Measurements from ENCODE around the gene GALK1.

GALK1 gene

DNA sequence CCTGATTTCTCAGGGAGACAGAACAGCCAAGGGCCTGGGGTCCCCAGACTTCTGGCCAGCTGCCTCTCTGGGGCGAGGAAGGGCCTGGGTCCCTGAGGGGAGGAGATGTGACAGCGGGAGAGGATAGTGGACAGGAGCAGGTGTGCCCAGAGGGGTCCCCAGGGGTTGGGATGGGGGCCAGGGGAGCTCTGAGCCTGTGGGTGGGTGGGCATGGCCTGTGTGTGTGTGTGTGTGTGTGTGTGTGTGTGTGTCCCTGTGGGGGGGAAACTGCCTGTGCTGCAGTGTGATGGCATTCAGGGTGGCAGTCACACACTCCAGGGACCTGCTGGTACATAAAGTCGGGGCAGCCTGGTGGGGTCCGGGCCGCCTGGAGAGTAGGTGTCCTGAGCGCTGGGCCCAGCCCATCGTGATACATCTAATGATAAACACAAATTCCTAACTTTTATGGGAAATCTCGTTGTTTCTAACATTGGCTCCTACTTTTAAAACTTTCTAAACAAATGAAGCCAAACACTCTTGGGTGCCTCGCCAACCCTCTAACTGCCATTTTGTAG, 42.4 kb downstream of the GALK1 start:
- no peak for DNase-seq

DNA sequence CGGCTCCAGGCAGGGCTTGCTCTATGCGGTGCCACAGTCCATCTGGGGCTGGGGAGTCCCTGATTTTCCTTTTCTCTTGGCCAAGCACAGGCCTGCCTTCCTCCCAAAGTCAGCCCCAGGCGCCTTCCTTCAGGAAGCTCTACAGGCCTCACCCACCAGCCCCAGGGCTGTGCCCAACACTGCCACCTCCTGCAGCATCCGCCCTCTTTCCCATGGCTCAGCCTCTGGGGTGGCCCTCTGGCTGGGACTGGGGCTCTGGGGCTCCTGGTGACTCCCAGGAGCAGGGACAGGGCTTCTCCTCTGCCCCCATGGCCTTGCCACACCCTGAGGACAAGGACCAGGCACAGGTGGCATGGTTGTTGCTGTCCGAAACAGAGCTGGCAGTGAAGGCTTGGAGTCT, 42.9 kb downstream of the GALK1 start:
- no peak for DNase-seq

DNA sequence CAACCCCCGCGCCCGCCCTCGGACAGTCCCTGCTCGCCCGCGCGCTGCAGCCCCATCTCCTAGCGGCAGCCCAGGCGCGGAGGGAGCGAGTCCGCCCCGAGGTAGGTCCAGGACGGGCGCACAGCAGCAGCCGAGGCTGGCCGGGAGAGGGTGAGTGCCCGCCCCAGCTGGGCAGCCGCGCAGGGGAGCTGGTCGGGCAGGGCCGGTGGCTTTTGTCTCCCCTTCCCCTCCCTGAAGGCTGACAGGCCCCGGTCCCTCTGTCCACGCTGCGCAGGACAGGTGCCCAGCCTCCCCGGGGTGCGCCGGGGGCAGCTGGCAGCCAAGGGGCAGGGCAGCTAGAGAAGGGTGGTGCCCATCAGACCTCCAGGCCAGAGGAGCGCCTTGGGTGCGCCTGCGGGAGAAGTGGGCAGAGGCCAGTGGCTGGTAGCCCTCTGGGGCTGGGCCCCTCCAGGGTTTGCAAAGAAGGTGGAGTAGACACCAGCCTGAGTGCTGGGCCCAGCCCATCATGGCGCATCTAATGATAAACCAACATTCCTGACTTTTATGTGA, 43.5 kb downstream of the GALK1 start:
- no peak for DNase-seq

DNA sequence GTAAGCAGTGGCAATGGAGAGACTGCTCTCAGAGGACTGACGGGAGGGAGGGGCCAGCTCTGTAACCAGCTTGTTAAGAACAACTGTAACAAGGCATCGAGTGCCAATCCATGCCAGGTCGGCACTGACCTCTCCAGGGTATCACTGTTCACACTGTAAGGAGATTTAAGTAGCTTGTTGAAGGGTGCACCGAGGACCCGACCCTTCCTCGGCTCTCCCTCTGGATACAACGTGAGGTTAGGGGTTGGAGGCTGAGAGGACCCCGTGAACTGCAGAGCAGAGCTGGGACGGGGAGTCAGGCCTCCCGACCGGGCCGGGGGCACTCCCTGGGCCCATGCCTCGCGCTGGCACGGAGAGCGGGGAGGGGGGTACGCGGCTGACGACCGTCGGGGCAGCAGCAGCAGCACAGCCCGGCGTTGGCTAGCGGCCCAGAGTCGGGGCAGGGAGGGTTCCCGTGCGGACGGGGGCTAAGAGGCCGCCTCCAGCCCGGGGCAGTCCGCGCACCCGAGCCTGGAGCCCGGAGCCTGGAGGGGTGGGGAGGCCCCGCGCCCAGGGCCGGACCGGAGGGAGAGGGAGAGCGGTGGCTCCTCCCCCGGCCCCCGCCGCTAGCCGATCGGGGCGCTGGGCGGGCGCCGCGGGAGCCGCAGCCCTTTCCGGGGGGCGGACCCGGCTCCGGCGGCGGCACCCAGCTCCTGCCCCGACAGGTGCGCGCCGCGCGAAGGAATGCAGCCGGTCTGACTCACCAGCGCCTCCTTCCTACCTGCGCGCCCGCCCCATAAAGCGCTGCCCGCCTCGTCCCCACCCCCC, 44.1 kb downstream of the GALK1 start, which contains the start of gene ITGB4:
Gene ITGB4 (plus strand): TSS at position 804 of the 807 bp plus-strand sequence. CDS start 3,245 bp downstream, outside the sequence.
- DNase-seq = peak; percentile 14

DNA sequence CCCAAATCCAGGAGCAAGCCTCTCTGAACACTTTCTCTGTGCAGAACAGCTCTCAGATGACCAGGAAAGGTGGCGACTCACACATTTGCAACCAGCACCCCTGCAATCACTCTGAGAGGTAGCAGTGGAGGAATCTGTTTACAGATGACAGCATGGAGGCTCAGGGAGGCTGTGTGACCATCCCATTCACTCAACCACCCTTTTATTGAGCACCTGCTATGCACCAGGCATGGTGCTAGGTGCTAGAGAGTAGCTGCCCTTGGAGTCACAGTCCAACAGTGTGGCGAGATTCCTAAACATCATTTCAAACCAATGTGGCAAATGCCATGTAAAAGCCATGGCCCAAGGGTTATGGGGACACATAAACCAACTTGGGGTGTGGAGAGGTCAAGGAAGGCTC, 45.3 kb downstream of the GALK1 start:
- no peak for DNase-seq

DNA sequence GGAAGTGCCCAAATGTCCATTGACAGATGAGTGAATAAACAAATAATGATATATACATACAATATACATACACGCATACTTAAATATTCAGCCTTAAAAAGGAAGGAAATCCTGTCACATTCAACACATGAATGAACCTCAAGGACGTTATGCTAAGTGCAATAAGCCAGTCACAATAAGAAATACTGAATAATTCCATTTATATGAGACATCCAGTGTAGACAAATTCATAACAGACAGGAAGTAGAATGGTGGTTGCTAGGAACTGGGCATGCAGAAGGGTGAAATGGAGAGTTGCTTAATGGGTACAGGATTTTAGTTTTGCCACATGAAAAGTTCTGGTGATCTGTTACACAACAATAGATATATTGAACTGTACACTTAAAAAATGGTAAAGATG, 52.5 kb downstream of the GALK1 start:
- no peak for DNase-seq
